ENCODE results near the gene CORO2B. TPM values are rescaled to one million over a fixed set of nuclear protein-coding genes. Genes with fewer than 3 reads are reported as not detected.

CORO2B gene
- total RNA-seq, 1 donor from 2014 or later: 1.1 TPM

DNA sequence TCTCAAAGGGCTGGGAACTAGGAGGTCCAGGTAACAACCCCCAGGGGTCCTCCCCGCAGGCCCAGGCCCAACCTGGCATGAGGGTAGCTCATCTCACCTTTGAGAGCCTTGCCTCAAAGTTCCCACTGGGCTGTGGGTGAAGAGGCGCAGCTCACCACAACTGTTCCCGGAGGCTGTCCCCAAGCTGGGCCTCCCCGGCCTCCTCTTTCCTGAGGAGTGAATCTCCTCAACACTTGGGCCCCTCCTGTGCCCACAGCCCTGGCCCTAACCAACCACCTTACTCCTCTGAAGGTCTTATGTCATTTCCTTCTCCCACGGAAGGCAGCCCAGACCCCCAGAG lies 27.5 kb upstream of the CORO2B start:
- H3K4me1 Mint-ChIP-seq: no peaks in the 10 kb centered on the region
- H3K27ac Mint-ChIP-seq: no peak overlapping the region
- no peak overlapping the region for H3K4me3 Mint-ChIP-seq
- TF ChIP-seq, protein P1, sequence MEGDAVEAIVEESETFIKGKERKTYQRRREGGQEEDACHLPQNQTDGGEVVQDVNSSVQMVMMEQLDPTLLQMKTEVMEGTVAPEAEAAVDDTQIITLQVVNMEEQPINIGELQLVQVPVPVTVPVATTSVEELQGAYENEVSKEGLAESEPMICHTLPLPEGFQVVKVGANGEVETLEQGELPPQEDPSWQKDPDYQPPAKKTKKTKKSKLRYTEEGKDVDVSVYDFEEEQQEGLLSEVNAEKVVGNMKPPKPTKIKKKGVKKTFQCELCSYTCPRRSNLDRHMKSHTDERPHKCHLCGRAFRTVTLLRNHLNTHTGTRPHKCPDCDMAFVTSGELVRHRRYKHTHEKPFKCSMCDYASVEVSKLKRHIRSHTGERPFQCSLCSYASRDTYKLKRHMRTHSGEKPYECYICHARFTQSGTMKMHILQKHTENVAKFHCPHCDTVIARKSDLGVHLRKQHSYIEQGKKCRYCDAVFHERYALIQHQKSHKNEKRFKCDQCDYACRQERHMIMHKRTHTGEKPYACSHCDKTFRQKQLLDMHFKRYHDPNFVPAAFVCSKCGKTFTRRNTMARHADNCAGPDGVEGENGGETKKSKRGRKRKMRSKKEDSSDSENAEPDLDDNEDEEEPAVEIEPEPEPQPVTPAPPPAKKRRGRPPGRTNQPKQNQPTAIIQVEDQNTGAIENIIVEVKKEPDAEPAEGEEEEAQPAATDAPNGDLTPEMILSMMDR (IDR thresholded peaks at IDR 0.05; ENCODE audit: unreplicated experiment): no peak
- peaks cover 38% of the 10 kb centered on the region for H3K27me3 Mint-ChIP-seq (ENCODE audit: low read depth)
- no peaks in the 10 kb centered on the region for H3K36me3 Mint-ChIP-seq
- H3K9me3 Mint-ChIP-seq: no peaks in the 10 kb centered on the region
- DNase-seq (ENCODE audit: low spot score in 2 of 2, unreplicated experiment in 2 of 2): no peak

DNA sequence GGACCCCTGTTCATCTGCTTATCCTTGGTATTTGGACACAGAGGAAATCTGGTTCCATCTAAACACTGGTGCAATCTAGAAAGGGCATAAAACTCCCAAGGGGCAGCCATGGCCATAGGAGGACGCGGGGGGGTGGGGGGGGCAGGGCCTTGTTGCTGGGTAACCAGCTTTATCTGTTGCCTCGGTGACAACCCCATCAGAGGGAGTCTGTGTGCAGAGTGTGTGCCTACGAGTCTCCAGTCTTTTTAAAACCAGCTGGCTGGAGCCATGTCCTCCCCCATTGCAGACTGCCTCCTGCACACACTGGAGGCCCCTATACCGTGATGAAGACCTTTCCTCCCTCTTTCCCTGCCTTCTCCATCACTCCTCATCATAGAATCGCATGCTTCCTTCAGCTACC lies 26.4 kb upstream of the CORO2B start:
- TF ChIP-seq, protein P1 (IDR thresholded peaks at IDR 0.05; ENCODE audit: unreplicated experiment): no peak
- peaks cover 44% of the 10 kb centered on the region for H3K27me3 Mint-ChIP-seq (ENCODE audit: low read depth)
- H3K4me3 Mint-ChIP-seq: no peak overlapping the region
- H3K27ac Mint-ChIP-seq: no peak overlapping the region
- DNase-seq (ENCODE audit: low spot score in 2 of 2, unreplicated experiment in 2 of 2): no peak
- H3K4me1 Mint-ChIP-seq: no peaks in the 10 kb centered on the region
- H3K36me3 Mint-ChIP-seq: no peaks in the 10 kb centered on the region
- no peaks in the 10 kb centered on the region for H3K9me3 Mint-ChIP-seq

DNA sequence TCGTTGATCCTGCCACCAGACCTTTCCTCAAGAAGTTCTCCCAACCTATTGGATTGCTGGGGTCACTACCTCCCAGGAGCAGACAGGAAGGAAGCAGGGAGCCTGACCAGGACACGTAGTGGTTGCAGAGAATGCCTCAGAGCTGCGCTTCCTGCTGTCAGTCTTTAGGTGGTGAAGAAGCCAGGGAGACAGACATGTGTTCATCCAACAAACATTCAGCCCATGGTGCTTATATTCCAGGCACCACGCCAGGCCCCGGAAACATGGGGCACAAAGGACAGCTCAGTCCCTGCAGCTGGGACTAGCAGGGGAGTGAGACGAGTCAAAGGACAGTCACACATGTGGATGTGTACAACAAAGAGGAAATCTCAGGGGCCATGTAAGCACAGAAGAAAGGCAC lies 26.0 kb upstream of the CORO2B start:
- H3K27ac Mint-ChIP-seq: no peak overlapping the region
- DNase-seq (ENCODE audit: low spot score in 2 of 2, unreplicated experiment in 2 of 2): peak in 1 of 2 experiments; percentile 35
- H3K36me3 Mint-ChIP-seq: no peaks in the 10 kb centered on the region
- H3K4me3 Mint-ChIP-seq: no peak overlapping the region
- H3K9me3 Mint-ChIP-seq: no peaks in the 10 kb centered on the region
- H3K27me3 Mint-ChIP-seq (ENCODE audit: low read depth): peaks cover 44% of the 10 kb centered on the region
- H3K4me1 Mint-ChIP-seq: no peaks in the 10 kb centered on the region
- TF ChIP-seq, protein P1 (IDR thresholded peaks at IDR 0.05; ENCODE audit: unreplicated experiment): no peak

DNA sequence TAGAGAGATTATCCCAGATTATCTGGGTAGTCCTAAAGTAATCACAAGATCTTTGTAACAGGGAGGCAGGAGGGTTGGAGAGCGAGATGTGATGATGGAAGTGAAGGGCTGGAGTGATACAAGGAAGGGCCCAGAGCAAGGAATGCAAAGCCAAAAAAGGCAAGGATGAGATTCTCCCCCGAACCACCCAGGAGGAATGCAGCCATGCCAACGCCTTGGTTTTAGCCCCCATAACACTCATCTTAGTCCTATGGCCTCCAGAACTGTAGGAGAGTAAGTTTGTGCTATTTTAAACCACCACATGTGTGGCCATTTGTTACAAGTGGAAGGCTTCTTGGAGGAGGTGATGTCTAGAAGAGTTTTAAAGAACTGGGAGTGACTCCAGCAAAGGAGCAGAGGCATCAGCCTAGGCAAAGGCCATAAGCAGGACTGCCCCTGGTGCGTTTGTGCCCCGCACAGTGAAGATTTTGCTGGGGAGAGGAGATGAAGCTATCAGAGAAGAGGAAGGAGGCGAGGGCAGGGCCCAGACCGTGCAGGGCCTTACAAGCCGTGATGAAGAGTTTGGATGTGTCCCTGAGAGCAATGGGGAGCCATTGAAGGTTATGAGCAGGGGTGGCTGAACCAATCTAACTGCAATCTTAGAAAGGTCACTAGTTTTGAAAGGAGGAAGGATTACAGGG lies 25.3 kb upstream of the CORO2B start:
- Mint-ChIP-seq H3K27me3 (ENCODE audit: low read depth) (peaks cover 40% of the 10 kb centered on the region), H3K36me3 (no peaks in the 10 kb centered on the region), H3K9me3 (no peaks in the 10 kb centered on the region), H3K4me1 (peaks cover 2% of the 10 kb centered on the region), H3K27ac (no peak overlapping the region), H3K4me3 (no peak overlapping the region)
- DNase-seq (ENCODE audit: low spot score in 2 of 2, unreplicated experiment in 2 of 2): peak in 1 of 2 experiments; percentile 34
- TF ChIP-seq, protein P1 (IDR thresholded peaks at IDR 0.05; ENCODE audit: unreplicated experiment): no peak

DNA sequence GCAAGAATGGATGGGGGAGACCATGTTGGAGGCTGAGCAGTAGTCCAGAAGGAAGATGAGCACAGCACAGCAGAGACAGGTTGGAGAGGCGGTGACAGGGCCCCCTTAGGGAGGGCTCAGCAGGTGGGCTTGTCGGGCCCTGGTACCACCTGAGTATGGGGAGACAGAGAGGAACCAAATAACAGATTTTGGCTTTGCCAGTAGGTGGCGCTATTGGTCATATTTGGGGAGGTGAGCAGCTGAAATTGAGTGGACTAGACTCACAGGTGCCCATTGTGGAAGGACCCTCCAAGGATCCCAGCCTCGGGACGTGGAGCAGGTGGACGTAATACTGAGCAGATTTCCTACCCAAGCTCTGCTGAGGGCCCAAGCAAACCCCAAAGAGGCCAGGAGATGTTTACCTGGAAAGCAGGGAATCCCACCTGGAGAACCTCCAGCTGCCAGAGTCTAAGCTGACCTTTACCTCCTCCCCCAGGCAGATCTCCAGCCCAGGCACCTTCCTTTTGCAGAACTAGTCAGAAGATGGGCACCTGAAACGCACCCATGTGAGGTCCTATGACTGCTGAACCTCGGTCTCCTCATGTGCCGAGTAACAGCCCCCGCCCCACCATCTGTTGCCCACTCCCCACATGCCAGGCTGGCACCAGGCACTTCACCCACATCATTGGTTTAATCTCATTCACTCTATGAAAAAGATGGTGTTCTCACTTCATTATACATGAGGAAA lies 24.6 kb upstream of the CORO2B start:
- Mint-ChIP-seq H3K4me3 (no peak overlapping the region), H3K9me3 (no peaks in the 10 kb centered on the region), H3K36me3 (no peaks in the 10 kb centered on the region), H3K4me1 (peaks cover 9% of the 10 kb centered on the region), H3K27ac (no peak overlapping the region), H3K27me3 (ENCODE audit: low read depth) (peaks cover 37% of the 10 kb centered on the region)
- TF ChIP-seq, protein P1 (IDR thresholded peaks at IDR 0.05; ENCODE audit: unreplicated experiment): peak; percentile 93
- DNase-seq (ENCODE audit: low spot score in 2 of 2, unreplicated experiment in 2 of 2): peak; percentile 74 to 85

All from mesothelial cell of epicardium (in vitro differentiated cells).